ENCODE results near the gene ALG14.

GRCh38 chr1:94955767-94956632, 116.8 kb downstream of the ALG14 start:
- TF ChIP-seq, protein P1, sequence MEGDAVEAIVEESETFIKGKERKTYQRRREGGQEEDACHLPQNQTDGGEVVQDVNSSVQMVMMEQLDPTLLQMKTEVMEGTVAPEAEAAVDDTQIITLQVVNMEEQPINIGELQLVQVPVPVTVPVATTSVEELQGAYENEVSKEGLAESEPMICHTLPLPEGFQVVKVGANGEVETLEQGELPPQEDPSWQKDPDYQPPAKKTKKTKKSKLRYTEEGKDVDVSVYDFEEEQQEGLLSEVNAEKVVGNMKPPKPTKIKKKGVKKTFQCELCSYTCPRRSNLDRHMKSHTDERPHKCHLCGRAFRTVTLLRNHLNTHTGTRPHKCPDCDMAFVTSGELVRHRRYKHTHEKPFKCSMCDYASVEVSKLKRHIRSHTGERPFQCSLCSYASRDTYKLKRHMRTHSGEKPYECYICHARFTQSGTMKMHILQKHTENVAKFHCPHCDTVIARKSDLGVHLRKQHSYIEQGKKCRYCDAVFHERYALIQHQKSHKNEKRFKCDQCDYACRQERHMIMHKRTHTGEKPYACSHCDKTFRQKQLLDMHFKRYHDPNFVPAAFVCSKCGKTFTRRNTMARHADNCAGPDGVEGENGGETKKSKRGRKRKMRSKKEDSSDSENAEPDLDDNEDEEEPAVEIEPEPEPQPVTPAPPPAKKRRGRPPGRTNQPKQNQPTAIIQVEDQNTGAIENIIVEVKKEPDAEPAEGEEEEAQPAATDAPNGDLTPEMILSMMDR (IDR thresholded peaks at IDR 0.05), result no peak
- TF ChIP-seq POLR2A (IDR thresholded peaks at IDR 0.05), result no peak
